Measurements from ENCODE around the gene IL21.

DNA sequence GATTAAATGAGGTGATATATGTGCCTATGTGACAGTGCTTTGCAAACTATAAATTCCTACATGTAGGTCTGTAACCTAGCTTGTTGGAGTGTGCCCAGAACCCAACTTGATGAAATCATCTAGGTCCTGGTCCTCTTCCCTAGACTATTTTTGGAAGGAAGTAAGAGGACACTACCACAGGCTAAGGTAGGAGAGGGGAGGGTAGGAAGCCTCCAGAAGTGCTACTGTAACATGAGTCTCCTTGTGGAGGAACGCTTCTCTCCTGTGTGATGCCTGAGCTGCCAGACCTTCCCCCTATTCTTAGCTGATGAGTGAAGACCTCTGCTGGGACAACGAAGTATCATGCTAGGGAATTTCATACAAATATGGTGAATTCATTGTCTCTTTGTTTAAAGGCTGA lies 41.8 kb upstream of the IL21 start:
- TF ChIP-seq, protein P1, sequence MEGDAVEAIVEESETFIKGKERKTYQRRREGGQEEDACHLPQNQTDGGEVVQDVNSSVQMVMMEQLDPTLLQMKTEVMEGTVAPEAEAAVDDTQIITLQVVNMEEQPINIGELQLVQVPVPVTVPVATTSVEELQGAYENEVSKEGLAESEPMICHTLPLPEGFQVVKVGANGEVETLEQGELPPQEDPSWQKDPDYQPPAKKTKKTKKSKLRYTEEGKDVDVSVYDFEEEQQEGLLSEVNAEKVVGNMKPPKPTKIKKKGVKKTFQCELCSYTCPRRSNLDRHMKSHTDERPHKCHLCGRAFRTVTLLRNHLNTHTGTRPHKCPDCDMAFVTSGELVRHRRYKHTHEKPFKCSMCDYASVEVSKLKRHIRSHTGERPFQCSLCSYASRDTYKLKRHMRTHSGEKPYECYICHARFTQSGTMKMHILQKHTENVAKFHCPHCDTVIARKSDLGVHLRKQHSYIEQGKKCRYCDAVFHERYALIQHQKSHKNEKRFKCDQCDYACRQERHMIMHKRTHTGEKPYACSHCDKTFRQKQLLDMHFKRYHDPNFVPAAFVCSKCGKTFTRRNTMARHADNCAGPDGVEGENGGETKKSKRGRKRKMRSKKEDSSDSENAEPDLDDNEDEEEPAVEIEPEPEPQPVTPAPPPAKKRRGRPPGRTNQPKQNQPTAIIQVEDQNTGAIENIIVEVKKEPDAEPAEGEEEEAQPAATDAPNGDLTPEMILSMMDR (IDR thresholded peaks at IDR 0.05 in 8 of 11, conservative IDR thresholded peaks at IDR 0.05 in 3 of 11), result no peak
- TF ChIP-seq POLR2A (IDR thresholded peaks at IDR 0.05), result no peak
- no peak for TF ChIP-seq POLR2AphosphoS5 (IDR thresholded peaks at IDR 0.05)

Measured in spleen (tissue), 7 donors.